Measurements from ENCODE around the gene PACC1.
A peak's percentile ranks its signal among the peaks of the same experiment; 100 is the strongest.

The PACC1 gene

DNA sequence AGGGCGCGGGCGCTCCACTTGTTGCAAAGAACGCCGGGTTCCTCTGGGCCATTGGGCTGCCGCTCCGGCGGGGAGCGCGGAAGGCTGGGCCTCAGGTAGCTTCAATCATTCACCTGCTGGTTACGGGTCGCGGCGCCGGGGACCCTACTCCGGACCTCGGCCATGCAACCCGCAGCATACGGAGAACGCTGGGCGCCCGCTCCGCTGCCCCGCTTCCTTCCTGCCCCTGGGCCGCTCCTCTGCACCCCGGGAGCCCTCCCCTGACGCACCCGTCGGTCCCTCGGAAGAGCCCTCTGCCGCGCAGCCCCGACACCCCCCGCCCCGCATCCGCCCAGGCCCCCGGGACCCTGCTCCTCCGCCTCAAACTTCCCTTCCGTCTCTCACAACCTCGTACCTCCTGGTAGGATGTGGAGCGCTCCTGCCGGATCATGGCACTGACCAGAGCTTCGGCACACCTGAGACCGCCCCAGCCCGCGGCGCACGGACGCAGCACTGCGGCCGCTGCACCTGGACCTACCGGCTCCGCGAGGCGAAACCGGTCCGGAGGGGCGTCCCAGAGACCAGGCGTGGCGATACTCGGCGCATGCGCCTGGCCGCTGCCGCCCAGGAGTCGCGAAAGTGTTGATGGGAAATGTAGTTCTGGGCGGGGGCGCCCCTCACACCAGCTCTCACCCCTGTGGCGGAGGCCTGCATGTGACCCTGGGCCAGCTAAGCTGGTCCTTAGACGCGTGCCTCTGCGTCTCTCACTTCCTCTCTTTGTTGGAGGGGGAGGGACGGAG is at the start of gene PACC1:
PACC1 (minus strand) TSS at position 559 of the 779 bp plus-strand sequence; CDS start at position 430, 129 bp downstream.
- peak; percentile 79 for DNase-seq (ENCODE audit: low read depth)

DNA sequence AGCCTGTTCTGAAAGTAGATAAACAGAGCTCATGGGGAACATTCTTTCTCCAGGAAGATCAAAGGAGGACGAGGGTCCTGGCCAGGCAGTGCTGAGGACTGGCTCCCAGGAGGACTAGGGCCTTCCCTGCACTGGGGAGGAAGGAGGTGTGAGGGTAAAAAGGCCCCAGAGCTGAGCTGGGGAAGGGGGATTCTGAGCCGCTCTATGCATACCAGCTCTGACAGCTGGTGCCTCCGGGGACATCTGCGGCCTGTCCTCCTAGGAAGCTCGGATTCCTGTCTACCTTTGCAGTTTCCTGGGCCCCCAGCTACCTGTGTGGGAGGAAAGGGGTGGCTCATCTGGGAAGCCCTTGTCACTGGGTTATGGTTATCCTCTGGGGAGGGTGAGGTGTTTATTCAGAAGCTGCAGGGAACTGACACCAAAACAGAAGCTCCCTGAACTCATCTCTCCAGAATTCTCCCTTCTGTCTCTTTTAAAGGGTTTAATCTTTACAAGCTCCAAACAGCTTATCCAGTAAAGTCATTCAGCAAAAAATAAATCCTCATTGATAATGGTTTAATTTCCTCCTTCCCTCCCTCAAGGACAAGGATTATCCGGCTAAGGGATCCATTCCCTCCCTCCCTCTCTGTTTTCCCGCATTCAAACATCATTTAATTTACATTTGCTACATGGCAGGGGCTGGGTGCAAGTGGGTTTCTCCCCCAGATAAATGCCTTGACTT is 49.0 kb upstream of the PACC1 start:
- DNase-seq (ENCODE audit: low read depth): no peak

DNA sequence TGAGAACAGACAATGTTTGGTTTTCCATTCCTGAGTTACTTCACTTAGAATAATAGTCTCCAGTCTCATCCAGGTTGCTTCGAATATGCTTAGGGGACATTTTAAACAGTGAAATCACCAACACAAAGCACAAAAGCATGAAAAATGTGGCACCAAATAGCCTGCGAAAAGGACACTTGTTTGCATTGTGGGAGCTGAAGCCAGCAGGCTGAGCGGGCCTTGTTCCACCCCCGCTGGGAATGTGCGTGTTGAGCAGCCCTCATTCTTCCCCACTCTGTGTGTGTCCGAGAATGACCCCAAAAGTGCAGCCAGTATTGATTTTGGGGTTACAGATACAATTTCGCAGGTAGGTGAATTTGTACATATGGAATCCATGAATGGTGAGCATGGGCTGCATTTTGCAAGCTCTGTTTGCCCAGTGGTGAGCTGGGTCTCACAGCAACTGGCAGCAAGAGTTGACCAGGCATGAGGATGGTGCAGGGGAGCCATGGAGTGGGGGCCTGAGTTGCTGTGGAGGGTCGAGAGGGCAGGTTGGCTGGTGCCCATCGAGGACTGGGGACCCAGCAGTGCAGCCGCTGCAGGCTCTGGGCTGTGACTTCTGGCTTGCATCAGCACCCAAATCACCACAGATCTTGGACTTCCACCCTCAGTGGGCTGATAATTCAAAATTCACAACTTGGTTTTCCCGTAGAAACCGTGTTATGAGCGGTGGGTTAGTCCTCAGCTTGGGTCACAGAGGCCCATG is 47.4 kb upstream of the PACC1 start:
- DNase-seq (ENCODE audit: low read depth): no peak

DNA sequence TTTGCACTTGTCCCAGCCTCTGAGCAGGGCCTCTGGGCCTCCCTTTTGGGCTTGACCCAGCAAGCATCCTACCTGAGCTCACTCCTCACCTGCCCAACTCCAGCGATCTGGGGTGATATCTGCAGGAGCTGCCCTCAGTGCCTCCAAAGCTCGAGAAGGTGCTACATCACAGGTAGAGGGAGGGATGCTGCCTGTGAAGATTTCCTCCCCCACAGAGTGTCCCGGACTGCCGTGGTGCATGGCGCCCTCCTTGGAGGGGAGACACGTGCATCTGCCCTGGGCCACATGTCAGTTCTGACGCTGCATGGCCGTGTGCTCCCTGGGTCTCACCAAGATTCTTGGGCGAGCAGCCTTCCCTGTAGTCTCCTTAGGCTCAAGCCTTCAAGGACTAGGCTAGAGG is 45.7 kb upstream of the PACC1 start:
- no peak for DNase-seq (ENCODE audit: low read depth)

DNA sequence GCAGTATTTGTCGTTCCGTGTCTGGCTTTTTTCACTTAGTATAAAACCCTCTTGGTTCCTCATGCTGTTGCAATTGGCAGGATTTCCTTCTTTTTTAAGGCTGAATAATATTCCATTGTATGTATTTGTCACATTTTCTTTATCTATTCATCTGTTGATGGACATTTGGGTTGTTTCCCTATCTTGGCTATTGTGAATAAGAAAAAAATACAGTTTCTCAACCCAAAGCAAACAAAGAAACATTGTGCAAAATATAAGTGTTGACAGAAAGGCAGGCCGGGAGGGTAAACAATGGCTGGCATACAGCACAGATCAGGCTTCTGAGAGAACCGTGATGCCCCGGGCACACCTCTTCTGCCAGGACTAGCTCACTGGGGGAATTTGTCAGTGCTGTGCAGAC is 45.0 kb upstream of the PACC1 start:
- DNase-seq (ENCODE audit: low read depth): no peak

DNA sequence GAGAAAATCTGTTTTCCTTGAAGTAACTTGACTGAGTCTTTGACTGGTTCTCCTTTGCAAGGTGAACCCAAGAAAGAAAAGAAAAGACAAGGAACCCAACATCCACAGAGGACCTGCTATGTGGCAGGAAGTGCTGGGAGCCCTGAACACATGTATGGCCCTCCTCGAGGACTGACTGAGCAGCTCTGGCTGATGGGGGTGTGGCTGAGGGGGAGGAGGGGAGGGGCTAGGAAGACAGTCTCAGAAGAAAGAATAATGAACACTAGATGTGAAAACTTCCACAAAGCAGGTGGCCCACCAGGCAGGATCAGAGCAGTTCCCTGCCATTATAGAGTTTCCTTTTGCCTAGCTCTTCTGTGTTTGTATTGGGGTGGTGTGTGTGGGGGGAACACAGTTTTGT is 44.1 kb upstream of the PACC1 start:
- no peak for DNase-seq (ENCODE audit: low read depth)

DNA sequence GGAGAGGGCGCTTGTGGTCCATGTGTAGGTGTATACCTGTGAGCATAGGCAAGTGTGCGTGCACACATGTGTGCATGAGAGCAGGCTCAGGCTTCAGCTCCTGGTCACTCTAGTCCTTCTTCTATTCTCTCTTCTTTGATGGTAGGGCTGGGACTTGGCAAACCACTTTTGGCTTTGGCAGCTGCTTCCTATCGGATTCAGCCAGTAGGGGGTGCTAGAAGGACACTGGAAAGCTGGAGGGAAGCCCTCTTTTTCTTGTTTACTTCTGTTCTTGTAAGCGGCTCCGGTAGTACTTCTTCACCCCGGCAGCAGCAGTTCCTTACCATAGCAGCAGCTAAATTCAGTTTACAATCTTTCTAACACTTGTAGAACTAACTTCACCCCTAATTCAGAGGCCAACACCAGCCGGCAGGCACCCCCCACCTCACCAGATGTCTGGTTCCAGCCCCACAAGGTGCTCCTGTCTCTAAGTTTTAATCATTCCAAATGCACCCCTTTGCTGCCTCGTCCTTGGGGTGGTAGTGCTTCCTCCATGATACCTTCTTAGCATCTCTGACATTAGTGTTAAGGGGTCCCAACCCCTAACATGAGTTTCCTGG is 43.2 kb upstream of the PACC1 start:
- no peak for DNase-seq (ENCODE audit: low read depth)

DNA sequence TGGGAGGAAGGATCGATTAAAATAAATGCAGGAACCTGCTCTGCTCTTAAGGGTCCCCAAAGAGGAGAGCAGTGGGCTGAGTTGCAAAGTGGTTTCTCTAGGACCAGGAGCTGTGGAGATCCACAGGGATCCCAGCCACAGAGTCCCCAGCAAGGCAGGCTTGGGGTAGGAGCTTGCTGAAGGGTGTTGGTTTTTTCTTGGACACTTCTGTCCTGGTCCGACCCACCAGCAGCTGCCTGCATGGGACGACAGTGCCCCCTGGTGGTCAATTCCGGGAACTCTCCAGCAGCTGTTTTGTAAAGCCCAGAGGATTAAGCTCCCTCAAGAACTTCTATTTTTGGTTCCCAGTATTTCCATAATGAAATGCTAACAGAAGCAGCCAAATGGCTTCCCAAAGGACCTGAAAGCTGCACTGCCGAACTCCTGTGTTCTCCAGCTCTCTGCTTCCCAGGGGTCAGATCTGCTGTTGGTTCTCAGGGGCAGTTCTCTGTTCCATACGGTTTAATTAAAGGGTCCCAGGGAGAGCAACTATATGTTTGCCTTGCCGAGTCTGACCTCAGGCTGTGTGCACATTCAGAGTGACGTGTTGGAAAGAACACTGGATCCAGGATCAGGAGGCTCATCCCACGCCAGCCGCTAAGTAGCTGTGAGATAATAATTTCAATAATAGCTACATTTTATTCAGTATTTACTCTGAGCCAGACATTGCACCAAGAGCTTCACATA is 41.3 kb upstream of the PACC1 start:
- DNase-seq (ENCODE audit: low read depth): peak; percentile 37

DNA sequence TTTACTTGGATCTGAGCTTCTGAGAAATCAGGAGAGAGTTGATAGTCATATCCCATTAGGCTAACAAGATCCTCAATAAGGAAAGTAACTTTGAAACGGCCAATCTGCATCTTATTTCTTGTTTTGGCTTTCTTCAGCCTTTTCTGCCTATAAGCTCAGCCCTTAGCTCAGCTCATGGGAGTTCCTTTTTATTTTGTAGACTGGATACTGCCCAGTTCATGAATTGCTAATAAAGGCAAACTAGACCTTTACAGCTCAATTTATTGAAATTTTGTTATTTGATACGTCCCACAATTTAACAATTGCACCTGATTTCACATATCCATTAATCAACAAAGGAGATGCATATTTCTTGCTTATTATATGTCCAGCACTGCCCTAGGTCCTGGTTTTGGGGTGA is 40.7 kb upstream of the PACC1 start:
- DNase-seq (ENCODE audit: low read depth): no peak

DNA sequence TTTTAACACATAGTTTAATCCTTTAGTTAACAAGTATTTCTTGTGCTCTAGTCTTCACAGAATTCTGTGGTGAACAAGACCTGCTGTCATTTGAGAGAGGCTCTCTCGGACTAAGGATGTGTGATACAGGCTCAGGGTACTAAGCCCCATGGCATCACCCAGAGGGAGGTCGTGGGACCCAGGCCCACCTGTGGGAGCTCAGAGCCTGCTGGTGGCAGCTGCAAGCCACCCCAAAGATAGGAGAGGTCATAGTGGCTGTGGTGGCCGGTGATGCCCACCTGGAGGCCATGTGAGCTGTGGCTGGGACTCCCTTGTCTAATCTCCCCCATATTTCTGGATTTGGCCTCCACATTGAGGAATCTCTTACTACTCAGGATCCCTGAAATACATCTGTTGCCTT is 40.1 kb upstream of the PACC1 start:
- no peak for DNase-seq (ENCODE audit: low read depth)

DNA sequence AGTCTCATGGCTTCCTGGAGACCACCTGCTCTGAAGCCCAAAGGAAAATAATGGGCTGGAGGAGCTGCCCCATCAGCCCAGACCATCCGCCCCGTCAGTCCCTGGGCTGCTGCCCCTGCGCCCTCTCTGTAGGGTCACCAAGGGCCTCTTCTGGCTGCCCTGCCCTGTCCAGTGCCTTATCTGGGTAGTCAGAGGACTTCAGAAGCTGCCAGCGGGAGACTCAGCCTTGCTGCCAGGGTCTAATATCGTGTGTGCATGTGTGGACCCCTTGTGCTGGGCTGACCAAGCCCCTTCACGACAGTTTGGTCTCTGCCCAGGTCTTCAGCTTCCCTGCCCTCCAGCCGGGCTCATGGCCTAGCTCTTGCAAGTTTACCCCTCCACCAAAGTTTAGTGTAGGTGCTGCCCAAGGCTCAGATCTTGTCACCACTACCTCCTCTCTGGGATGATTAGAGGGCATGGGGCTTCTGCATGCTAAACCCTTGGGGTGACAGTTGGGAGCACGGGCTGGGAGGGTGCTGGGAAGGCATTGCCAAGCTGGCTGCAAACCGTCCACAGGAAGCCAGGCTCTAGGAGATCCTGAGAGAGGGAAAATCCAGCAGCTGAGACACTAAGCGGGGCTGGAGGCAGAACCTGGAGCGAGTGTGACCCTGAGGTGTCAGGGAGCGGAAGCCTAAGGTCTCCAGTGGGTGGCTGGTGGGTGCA is 38.6 kb upstream of the PACC1 start:
- no peak for DNase-seq (ENCODE audit: low read depth)

DNA sequence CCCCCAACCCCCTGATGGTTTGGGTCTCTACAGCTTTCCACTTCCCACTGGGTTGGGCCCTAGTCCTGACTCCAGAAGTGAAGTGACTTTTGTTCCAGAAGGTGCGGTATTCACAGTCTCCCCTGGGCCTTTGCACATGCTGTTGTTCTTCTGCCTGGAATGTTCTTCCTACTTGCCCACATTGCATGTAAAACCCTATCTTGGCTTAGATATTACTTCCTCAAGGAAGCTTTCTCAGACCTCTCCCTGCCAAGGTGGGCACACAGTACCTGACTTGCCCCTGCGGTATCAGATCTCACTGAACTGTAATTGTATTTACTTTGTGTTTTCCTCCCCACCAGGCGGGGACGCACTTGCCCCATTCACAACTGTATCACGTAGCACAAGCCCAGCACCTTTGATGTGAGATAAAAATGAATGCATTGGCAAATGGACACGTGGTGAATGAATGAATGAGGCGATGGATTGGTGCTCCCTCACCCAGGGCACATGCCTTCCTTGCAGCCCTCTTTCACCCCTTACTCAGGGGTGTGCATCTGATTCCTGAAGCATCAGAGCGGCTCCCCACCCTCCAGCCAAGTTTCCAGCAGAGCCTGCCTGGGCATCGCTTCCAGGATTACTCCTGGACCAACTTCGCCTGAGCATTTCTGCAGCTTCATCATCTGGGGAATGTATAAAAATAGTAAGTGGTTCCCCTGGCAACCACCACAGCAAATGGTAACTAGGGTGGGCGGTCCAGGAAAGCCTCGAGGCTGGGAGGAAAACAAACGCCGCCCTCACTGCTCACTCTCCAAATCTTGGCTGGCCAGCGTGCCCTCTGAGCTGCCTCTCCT is 37.9 kb upstream of the PACC1 start:
- DNase-seq (ENCODE audit: low read depth): no peak

DNA sequence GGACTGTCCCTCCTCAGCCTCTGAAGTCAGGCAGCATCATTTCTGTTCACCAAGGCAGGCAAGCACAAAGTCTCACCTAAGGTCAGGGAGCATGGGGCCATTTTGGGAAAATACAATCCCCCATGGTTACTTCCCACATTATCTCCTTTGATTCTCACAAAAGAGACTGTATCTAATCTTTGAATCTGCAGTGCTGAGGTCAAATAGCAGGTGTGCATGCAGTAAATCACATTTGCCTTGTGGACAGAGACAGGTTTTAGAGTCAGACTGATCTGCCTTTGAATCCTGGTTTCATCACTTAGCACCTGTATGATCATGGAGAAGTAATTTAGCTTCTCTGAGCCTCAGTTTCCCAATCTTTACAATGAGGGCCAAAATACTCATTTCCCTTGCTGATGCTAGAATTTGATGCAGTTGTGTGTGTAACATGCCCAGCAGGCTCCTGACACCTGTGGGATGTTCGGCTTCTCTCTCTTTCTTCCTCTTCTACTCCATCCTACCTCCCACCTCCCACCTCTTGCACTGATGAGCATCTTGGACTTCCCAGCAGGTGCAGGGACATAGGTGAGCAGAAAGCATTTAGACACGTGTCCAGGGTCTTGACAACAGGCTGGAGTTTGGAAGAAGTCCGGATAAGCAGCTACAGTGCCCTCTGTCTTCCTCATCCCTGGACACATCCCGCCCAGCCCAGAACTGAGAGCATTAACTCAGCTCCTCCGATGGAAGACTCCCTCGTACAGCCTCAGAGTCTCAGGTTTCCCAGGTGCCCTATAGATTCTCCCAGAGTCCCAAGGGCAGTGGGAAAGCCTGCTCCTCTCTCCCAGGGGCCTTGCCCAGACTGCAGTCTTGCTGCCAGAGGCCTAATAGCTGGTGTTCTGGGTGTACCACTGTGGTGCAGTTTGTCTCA is 37.0 kb upstream of the PACC1 start:
- no peak for DNase-seq (ENCODE audit: low read depth)

DNA sequence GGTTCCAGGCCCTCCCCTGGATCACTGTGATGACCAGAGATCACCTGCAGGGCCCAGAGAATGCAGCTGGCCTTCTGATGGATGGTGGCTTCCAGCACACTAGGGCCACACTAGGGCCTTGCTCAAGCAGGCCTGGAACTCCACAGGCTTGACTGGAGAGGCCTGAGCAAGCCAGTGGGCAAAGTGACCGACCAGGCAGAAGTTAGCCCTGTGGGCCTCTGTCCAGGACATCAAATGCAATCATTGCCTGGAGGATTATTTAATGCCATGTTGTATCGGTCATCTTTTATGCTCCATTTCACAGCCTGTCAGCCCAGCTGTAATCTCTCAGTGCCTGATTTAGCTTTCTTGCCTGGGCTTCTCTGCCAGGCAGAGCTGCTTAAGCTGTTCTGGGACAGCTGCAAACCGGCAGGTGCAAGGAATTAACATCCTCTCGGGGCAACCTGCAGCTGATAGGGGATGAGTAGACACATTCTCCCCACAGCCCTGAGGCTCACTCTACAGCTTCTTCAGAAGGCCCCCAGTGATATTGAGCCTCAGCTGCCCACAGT is 35.7 kb upstream of the PACC1 start:
- no peak for DNase-seq (ENCODE audit: low read depth)

DNA sequence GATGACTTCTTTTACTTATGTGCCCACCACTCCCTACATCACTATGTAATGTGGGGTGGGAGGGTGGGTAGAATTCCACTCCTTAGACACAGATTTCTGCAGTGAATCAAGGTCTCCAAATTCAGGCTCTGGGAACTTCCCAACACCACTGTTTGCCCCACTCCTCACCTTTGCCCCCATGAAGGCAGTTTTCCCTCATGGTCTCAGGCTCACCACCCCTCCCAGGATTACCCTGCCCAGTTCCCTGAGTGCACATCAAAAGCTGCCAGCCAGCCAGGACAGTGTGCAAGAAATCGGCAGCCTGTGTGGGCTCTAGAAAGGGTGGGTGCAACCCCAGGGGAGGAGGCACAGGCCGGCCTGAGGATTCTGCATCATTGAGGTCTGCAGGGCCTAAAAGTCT is 32.8 kb upstream of the PACC1 start:
- no peak for DNase-seq (ENCODE audit: low read depth)

DNA sequence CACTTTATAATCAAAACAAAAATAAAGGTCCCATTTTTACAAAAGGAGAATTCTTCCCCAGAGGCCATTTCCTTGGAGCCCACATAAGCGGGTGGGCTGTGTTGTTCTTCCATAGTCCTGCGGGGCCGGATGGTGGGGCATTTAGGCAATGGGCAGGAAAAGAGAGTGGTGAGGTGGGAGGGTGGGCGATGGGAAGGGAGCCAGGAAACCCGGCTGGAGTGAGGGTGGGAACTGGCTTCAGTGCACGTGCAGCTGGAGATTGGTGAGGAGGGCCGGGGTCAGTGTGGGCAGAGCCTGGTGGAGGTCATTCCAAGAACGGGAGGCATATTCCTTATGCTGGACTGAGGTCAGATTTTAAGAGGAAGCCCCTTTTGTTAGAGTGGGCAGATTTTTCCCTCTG is 31.6 kb upstream of the PACC1 start:
- DNase-seq (ENCODE audit: low read depth): no peak

DNA sequence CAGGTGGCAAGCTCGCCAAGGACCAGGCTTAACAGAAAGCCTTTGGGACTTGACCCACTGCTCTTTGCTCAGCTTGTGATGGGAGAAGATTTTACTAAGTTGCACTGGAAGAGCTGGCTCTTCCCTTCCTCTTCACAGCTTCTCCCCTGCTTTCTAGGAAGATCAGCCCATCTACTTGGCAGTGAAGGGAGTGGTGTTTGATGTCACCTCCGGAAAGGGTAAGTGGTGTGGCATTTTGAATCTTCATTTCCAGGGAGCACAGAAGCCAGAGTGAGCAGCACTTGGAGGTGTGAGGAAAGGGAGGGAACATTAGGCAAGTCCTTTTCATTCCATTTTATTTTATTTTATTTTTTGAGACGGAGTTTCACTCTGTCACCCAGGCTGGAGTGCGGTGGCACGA is 27.7 kb upstream of the PACC1 start:
- no peak for DNase-seq (ENCODE audit: low read depth)

DNA sequence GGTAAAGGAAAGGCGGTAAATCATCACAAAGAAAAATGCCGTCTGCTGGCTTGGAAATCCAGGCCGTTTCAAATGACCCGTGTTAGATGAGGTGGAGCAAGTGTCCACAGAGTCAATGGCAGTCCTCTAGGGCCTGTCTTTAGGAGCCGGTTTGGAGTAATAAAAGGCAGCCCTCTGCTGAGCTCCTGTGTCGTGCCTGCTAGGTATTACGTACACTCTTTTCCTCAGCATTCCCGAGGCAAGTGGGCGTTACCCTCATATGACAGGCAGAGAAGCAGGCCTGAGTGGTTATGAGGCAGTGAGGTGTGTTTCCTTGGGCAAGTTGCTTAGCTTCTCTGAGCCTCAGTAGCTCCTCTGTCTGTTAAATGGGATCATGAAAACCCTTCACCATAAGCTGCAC is 25.7 kb upstream of the PACC1 start:
- no peak for DNase-seq (ENCODE audit: low read depth)

DNA sequence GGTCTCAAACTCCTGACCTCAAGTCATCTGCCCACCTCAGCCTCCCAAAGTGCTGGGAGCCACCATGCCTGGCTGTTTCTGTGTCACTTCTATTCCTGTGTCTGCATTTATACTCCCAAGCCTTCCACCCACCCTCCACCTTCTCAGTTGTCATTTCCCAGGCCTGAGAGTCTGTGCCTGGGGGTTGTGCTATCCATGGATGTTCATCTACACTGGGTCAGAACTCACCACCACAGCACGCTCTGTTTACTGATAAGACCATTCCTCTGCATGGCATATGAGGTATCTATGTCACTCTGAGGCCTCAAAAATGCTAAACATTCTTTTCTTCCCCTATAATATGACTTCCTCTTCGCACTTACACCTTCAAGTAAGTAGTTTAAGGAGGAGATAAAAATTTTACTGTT is 24.1 kb upstream of the PACC1 start:
- no peak for DNase-seq (ENCODE audit: low read depth)

Data from T-helper 22 cell (primary cell).